GM21723 (cell line): ENCODE results near the gene KCNMA1.
"Not testable (repeated sequence)": the region's sequence is repeated elsewhere in the genome, so short reads cannot be mapped to it uniquely, and the experiment has no call there.

Experiments
- ATAC-seq: cut with Tn5 transposase; IDR thresholded peaks from one replicate; pipeline ENCODE4 v1.9.1; 2021; ENCODE audit warnings: mild to moderate bottlenecking, moderate library complexity; ENCODE audit not compliant: unreplicated experiment

The KCNMA1 gene

DNA sequence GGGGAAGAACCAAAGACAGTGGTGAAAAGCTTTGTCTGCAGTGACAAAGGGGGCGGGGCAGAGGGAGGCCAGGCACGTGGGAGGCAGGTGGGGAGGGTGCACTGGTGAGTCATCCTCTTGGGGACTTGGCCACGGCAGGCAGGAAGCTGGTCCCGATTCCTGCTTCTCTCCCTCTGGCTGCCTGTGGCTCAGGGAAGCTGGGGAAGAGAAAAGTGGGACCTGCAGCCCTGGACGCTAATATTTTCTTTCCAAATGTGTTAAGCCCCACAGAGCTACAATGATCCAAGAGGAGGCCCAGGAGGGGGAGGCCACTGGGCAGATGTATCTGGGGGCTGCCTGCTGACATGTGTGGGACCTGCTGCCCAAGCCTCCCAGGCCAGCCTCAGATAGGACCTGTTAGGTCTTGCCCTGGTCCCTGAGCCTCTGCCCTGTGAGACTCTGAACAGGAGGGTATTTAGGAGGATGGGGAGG is 231.8 kb downstream of the KCNMA1 start:
- ATAC-seq: peak; percentile 70

DNA sequence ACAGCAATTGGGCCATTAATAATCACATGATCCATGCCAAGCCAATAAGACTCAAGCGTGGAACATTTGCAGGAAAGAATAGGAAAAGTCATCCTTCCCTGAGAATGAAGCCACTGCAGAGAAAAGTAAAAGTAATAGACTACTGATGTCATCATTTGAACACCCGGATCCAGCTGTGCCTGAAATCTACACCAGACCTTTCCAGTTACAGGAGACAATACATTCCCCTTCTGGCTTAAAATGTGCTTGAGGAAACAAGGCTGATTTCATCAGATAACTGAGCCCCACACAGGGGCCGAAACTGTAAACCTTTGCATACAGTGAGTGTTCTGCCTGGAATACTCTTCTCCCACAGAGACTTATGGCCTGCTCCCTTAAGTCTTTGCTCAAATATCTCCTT is 232.8 kb downstream of the KCNMA1 start:
- ATAC-seq: no peak

DNA sequence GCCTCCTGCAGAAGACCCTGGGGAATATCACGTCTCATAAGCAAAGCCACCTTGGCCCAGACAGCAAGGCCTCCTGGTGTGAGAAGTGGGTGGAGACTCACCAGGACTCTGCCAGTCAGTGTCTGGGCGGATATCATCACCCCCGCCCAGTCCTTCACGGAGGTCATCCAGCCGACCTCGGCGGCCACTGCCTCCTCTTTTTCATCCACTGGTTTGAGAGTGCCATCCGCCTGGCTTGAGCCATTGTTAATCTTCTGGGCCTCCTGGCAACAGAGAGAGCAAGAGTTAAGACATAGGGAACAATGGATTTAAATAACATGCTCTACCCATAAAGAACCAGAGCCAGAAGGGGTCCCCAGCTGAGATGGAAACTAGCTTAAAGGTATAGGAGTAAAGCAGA is 233.8 kb downstream of the KCNMA1 start:
- no peak for ATAC-seq

DNA sequence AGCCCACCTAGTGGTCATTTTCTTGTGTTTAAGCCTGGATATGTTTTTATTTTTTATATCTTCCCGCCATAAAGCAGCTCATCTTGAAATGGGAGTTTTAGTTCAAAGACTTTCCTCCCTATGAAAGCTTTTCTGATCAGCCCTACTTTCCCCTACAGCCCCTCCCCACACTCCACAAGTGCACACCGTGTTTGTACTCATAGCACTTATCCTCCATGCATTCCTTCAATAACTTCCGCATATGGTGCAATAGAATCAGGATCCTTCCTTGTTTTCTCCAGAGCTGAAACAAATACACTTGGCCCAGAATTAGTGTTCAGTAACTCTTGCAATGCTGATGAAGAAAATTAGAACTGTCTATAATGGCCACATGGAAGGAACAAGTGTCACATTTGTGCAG is 235.9 kb downstream of the KCNMA1 start:
- no peak for ATAC-seq

DNA sequence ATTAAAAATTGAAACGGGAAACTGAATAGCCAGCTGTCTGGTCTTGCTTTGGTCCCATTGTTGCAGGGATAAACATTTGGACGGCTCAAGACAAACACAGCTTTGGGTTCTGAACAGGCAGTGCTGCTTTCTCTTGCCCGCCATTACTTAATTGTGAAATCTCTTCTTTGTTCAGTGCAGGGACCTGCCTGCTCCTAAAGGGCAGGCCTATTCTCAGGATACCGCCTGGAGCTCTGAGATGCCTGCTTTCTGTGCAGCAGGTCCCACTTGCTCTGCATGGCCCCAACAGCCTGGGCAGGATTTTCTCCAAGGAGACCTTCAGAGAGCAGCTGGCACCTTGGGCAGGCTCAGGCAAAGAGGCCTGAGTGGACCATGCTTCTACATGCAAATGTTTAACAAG is 237.6 kb downstream of the KCNMA1 start:
- ATAC-seq: no peak

GRCh38 chr10:77398986-77399755 is 238.4 kb downstream of the KCNMA1 start:
- no peak for ATAC-seq

DNA sequence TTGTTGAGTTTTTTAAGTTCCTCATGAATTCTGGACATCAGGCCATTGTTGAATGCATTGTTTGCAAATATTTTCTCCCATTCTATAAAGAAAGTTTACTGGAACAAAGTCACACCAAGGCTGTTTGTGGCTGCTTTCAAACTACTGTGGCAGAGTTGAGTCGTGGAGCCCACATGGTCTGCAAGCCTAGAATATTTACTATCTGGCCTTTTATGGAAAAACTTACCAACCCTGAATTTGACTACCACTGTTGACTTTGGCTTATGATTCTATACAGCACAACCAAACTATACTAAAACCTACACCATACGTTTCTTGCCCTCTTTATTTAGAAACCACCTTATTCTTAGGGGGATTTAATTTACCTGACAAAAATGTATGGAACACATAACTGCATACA is 239.1 kb downstream of the KCNMA1 start:
- no peak for ATAC-seq

- no peak for ATAC-seq
These were observed 240.5 kb downstream of the KCNMA1 start for GRCh38 chr10:77397103-77397502.

DNA sequence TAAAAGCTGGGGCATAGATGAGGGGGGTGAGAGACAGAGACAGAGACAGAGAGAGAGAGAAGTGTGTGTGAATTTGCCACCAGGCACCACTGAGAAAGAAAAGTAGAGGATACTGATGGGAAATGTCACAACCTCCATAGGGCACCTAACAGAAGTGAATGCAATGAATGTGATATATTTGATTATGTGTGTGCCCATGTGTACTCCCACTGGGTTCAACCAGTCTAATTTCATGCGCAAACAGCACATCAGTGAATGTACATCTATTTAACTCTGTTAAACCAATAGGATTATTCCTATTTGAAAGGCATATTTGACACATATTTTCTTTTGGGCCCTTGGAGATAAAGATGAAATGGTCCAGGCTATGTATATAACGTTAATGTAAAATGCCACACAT is 241.3 kb downstream of the KCNMA1 start:
- ATAC-seq: no peak

- no peak for ATAC-seq
These were observed 243.6 kb downstream of the KCNMA1 start for GRCh38 chr10:77393821-77394501.

- no peak for ATAC-seq
These were observed 244.2 kb downstream of the KCNMA1 start for GRCh38 chr10:77393411-77393810.

DNA sequence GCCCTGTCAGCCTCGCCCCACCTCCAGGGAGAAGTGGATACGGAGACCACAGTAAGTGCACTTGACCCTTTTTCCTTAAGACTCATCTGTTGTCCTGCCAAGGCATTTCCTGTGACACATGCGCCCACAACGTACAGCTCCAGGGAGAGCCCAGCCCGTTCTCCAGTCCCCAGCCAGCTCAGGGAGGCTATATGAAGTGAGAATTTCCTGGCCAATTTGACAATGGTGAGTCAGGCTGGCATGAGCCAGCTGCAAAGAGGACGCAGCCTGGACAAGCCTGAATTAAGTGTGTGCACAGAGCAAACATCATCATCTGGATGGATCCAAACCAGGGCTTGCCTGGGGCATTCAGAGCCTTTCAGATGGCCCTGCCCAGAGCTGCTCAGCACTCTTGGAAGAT is 244.8 kb downstream of the KCNMA1 start:
- no peak for ATAC-seq

- no peak for ATAC-seq
These were observed 245.3 kb downstream of the KCNMA1 start for GRCh38 chr10:77392236-77392721.

GRCh38 chr10:77391605-77392235 is 245.9 kb downstream of the KCNMA1 start:
- ATAC-seq: no peak

DNA sequence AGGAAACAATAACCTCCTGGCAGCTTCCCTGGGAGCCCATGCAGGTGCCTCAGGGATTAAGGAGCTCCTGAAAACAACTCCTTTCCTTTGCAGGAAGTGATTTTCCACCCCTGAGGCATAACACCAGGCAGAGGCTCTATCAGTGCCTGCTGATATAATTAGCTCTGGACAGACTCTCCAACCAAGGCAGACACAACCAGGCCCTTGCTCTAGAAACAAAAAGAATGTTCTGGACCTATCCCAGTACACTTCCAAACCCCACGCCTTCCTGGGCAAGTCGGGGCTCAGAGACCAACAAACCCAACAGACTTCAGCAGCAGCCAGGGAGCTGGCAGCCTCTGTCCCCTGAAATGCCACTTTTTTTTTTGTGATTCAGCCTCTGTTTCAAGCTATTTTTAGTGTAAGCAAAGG is 247.1 kb downstream of the KCNMA1 start:
- ATAC-seq: no peak

- no peak for ATAC-seq
These were observed 249.0 kb downstream of the KCNMA1 start for GRCh38 chr10:77388571-77389100.

- ATAC-seq: not testable (repeated sequence)
These were observed 249.9 kb downstream of the KCNMA1 start for GRCh38 chr10:77387701-77388100.

DNA sequence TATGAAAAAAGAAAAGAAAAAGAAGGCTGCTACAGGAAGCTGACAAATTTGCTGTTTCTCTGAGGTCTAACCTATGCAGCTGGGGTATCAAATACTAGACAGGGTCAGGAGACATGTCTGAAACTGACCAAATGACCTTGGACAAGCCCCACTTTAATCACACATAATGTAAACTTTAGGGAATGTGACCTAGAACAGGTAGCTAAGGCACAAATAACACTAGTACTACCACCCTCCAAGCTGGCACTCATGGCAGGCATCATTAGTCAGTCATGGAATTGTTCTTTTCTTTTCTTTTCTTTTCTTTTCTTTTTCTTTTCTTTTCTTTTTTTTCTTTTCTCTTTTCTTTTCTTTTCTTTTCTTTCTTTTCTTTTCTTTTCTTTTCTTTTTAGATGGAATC is 250.4 kb downstream of the KCNMA1 start:
- ATAC-seq: no peak

GRCh38 chr10:77386838-77387237 is 250.8 kb downstream of the KCNMA1 start:
- no peak for ATAC-seq

- ATAC-seq: no peak
These were observed 251.2 kb downstream of the KCNMA1 start for GRCh38 chr10:77386365-77386764.

- no peak for ATAC-seq
These were observed 252.3 kb downstream of the KCNMA1 start for GRCh38 chr10:77385315-77385714.
